ENCODE measurements around the gene EFEMP1. TPM values are rescaled to one million over a fixed set of nuclear protein-coding genes. Genes with fewer than 3 reads are reported as not detected.

Gene EFEMP1
- total and polyA plus RNA-seq, 4 donors, result 0.65 to 11.5 (median 6.5) TPM

- H3K4me3 ChIP-seq (ENCODE audit: low read depth in 1 of 3, low read length in 3 of 3), result no peak overlapping the region
- no peaks in the 10 kb centered on the region for H3K36me3 ChIP-seq (ENCODE audit: control insufficient read depth in 4 of 4, insufficient read depth in 3 of 4, low read depth in 1 of 4, low read length in 3 of 4)
- no peak overlapping the region for H3K9ac ChIP-seq (ENCODE audit: low read depth in 1 of 2, low read length in 2 of 2)
- H3K27me3 ChIP-seq (ENCODE audit: control insufficient read depth in 4 of 4, insufficient read depth in 4 of 4, low read length in 3 of 4), result no peaks in the 10 kb centered on the region
- no peaks in the 10 kb centered on the region for H3K4me1 ChIP-seq (ENCODE audit: control insufficient read depth in 4 of 4, insufficient read depth in 4 of 4, low read length in 3 of 4)
- DNase-seq (ENCODE audit: low spot score), result no peak
- H3K9me3 ChIP-seq (ENCODE audit: control insufficient read depth in 4 of 4, low read length in 3 of 4), result no peaks in the 10 kb centered on the region
- WGBS, result 85% methylated on average over 5 of the region's 5 CpGs
- TF ChIP-seq SP1 (IDR thresholded peaks at IDR 0.05) (no peak), FOXA2 (IDR thresholded peaks at IDR 0.05) (no peak), NR2F2 (IDR thresholded peaks at IDR 0.05) (no peak), REST (IDR thresholded peaks at IDR 0.05) (no peak), RAD21 (IDR thresholded peaks at IDR 0.05) (no peak), RXRA (IDR thresholded peaks at IDR 0.05) (no peak), CTCF (IDR thresholded peaks at IDR 0.05; ENCODE audit: low read depth, low read length, missing input control) (no peak), YY1 (IDR thresholded peaks at IDR 0.05) (no peak), HNF4A (conservative IDR thresholded peaks at IDR 0.05) (no peak), JUND (IDR thresholded peaks at IDR 0.05) (no peak), MAX (IDR thresholded peaks at IDR 0.05) (no peak), TAF1 (conservative IDR thresholded peaks at IDR 0.05) (no peak), EGR1 (IDR thresholded peaks at IDR 0.05; ENCODE audit: low read depth in 2 of 2) (no peak), ZBTB33 (IDR thresholded peaks at IDR 0.05) (no peak)
- no peak overlapping the region for H3K27ac ChIP-seq (ENCODE audit: low read depth in 1 of 2, low read length in 2 of 2)
Observed at GRCh38 chr2:55869637-55870325, 53.8 kb downstream of the EFEMP1 start.

- Histone ChIP-seq H3K9me3 (ENCODE audit: control insufficient read depth in 4 of 4, low read length in 3 of 4) (no peaks in the 10 kb centered on the region), H3K36me3 (ENCODE audit: control insufficient read depth in 4 of 4, insufficient read depth in 3 of 4, low read depth in 1 of 4, low read length in 3 of 4) (no peaks in the 10 kb centered on the region), H3K4me1 (ENCODE audit: control insufficient read depth in 4 of 4, insufficient read depth in 4 of 4, low read length in 3 of 4) (no peaks in the 10 kb centered on the region), H3K27ac (ENCODE audit: low read depth in 1 of 2, low read length in 2 of 2) (no peak overlapping the region), H3K27me3 (ENCODE audit: control insufficient read depth in 4 of 4, insufficient read depth in 4 of 4, low read length in 3 of 4) (no peaks in the 10 kb centered on the region), H3K4me3 (ENCODE audit: low read depth in 1 of 3, low read length in 3 of 3) (no peak overlapping the region), H3K9ac (ENCODE audit: low read depth in 1 of 2, low read length in 2 of 2) (no peak overlapping the region)
- TF ChIP-seq CTCF (IDR thresholded peaks at IDR 0.05; ENCODE audit: low read depth, low read length, missing input control) (no peak), GABPA (IDR thresholded peaks at IDR 0.05 in 1 of 2, conservative IDR thresholded peaks at IDR 0.05 in 1 of 2) (no peak), ATF3 (IDR thresholded peaks at IDR 0.05) (no peak), HNF4A (conservative IDR thresholded peaks at IDR 0.05) (no peak), FOXA2 (IDR thresholded peaks at IDR 0.05) (no peak), EGR1 (IDR thresholded peaks at IDR 0.05; ENCODE audit: low read depth in 2 of 2) (no peak)
- 88% methylated on average over 2 of the region's 2 CpGs for WGBS
- no peak for DNase-seq (ENCODE audit: low spot score)
Observed at GRCh38 chr2:55865096-55865835, 58.3 kb downstream of the EFEMP1 start.
